WI38 (cell line): ENCODE data around the gene ATP5F1C.
"Not testable (repeated sequence)": the region's sequence is repeated elsewhere in the genome, so short reads cannot be mapped to it uniquely, and the experiment has no call there.

Experiments used
- H3K4me3 ChIP-seq: 2 replicates; pipeline ENCODE4 v1.5.1; 2011; ENCODE audit warnings: low read depth, mild to moderate bottlenecking, control low read depth, low read length
- CTCF ChIP-seq: IDR thresholded peaks from 2 replicates; pipeline ENCODE4 v1.5.1; 2012; ENCODE audit warnings: low read depth, mild to moderate bottlenecking, control low read depth, low read length

ATP5F1C gene

GRCh38 chr10:7797582-7797981 lies 9.6 kb downstream of the ATP5F1C start:
- no peak overlapping the region for H3K4me3 ChIP-seq
- TF ChIP-seq CTCF = no peak

GRCh38 chr10:7802606-7803005 lies 14.6 kb downstream of the ATP5F1C start:
- no peak for TF ChIP-seq CTCF

GRCh38 chr10:7804216-7804615 lies 16.2 kb downstream of the ATP5F1C start:
- TF ChIP-seq CTCF = no peak

More at GRCh38 chr10:7802606-7803005, 14.6 kb downstream of the ATP5F1C start:
- no peak overlapping the region for H3K4me3 ChIP-seq

GRCh38 chr10:7804741-7805140 lies 16.8 kb downstream of the ATP5F1C start:
- no peak overlapping the region for H3K4me3 ChIP-seq
- no peak for TF ChIP-seq CTCF

More at GRCh38 chr10:7804216-7804615, 16.2 kb downstream of the ATP5F1C start:
- no peak overlapping the region for H3K4me3 ChIP-seq

GRCh38 chr10:7808686-7809267 lies 20.8 kb downstream of the ATP5F1C start:
- no peak overlapping the region for H3K4me3 ChIP-seq
- TF ChIP-seq CTCF = no peak

- no peak overlapping the region for H3K4me3 ChIP-seq
- TF ChIP-seq CTCF = no peak
These were observed 22.5 kb downstream of the ATP5F1C start for GRCh38 chr10:7810443-7810842.

- TF ChIP-seq CTCF = no peak
- H3K4me3 ChIP-seq = no peak overlapping the region
These were observed 23.0 kb downstream of the ATP5F1C start for GRCh38 chr10:7811000-7811399.

GRCh38 chr10:7811743-7812142 lies 23.8 kb downstream of the ATP5F1C start:
- H3K4me3 ChIP-seq = not testable (repeated sequence)
